HepG2 (cell line): ENCODE data around the gene RBBP8. TPM values are rescaled to one million over a fixed set of nuclear protein-coding genes. Genes with fewer than 3 reads are reported as not detected.

ENCODE experiments used
- ATAC-seq: fragments of 200-7000 bp; cut with Tn5 transposase; 3 replicates; pipeline ENCODE4 v1.9.1; 2020; ENCODE audit warnings: mild to moderate bottlenecking, moderate library complexity
- BruUV-seq: library from RNA; stranded (reverse); fragments of 400-500 nt; replicated peaks from 2 replicates; lab custom pipeline; 2021; lab: Mats Ljungman, UMichigan
- CTCF ChIA-PET: fragments of 300-600 bp; formaldehyde crosslinking; extraction: SDS; loops from one replicate; lab custom pipeline; 2021; ENCODE audit warnings: low total read pairs, inconsistent platforms, low intra/inter-chr PET ratio; lab: Yijun Ruan, JAX
- POLR2A ChIA-PET: fragments of 350-600 bp; sonication (Branson Sonifier 250); formaldehyde crosslinking; loops from one replicate; lab custom pipeline; 2020; ENCODE audit warnings: antibody characterized with exemption, inconsistent platforms; lab: Yijun Ruan, JAX
- DNase-seq: peaks from one replicate; pipeline ENCODE4 v3.0.0-alpha.2; 2015; ENCODE audit warnings: low spot score
- FAIRE-seq: peaks from 3 replicates; lab custom pipeline; 2011; peaks lifted over from hg19 to GRCh38; lab: Jason Lieb, UNC
- H2AFZ ChIP-seq: one replicate; pipeline ENCODE4 v1.6.1; 2011; ENCODE audit warnings: low read length, inconsistent platforms
- H3K27ac ChIP-seq: fragments of 300-600 bp; 3 replicates; pipeline ENCODE4 v1.8.0; 2011; ENCODE audit warnings: mixed run types, mild to moderate bottlenecking, mixed read lengths, low read length, inconsistent platforms; ENCODE audit not compliant: insufficient read depth; ENCODE audit errors: extremely low read length
- H3K27me3 ChIP-seq, 2 experiments: fragments of 200-600 bp in 1 of 2; 2 replicates in 1 of 2; 3 replicates in 1 of 2; pipeline versions ENCODE4 v1.6.0 to v1.8.0; 2011; ENCODE audit warnings: low read length in 2 of 2, mild to moderate bottlenecking in 2 of 2, moderate library complexity in 2 of 2, inconsistent platforms in 1 of 2; ENCODE audit not compliant: insufficient read depth in 2 of 2, control insufficient read depth in 1 of 2
- H3K36me3 ChIP-seq, 2 experiments: fragments of 200-600 bp in 1 of 2; replicated peaks in 1 of 2; 2 replicates in 1 of 2; 3 replicates in 1 of 2; pipeline versions ENCODE4 v1.5.1 to v1.8.0; 2011; ENCODE audit warnings: low read length in 2 of 2, inconsistent platforms in 1 of 2; ENCODE audit not compliant: insufficient read depth in 2 of 2, control insufficient read depth in 1 of 2
- H3K4me1 ChIP-seq: 2 replicates; pipeline ENCODE4 v1.5.1; 2012; ENCODE audit warnings: low read length, inconsistent platforms; ENCODE audit not compliant: insufficient read depth
- H3K4me2 ChIP-seq: 2 replicates; pipeline ENCODE4 v1.6.0; 2011; ENCODE audit warnings: low read depth, low read length, inconsistent platforms
- H3K4me3 ChIP-seq, 3 experiments: fragments of 200-600 bp in 1 of 3; sonication (generic), shearing (Covaris generic) in 1 of 3; replicated peaks in 1 of 3; 2 replicates each; pipeline ENCODE4 v1.5.1; 2011 to 2016; ENCODE audit warnings: low read length in 3 of 3, inconsistent platforms in 2 of 3, low read depth in 2 of 3, mild to moderate bottlenecking in 2 of 3, control low read depth in 1 of 3, mixed read lengths in 1 of 3; ENCODE audit not compliant: insufficient read depth in 1 of 3
- H3K79me2 ChIP-seq: one replicate; pipeline ENCODE4 v1.6.1; 2011; ENCODE audit warnings: low read length, inconsistent platforms; ENCODE audit not compliant: insufficient read depth
- H3K9ac ChIP-seq: 2 replicates; pipeline ENCODE4 v1.6.0; 2011; ENCODE audit warnings: mild to moderate bottlenecking, low read depth, low read length, inconsistent platforms; ENCODE audit not compliant: insufficient read depth
- H3K9me3 ChIP-seq: 2 replicates; pipeline ENCODE4 v1.5.1; 2012; ENCODE audit warnings: mild to moderate bottlenecking, low read length
- H4K20me1 ChIP-seq: 2 replicates; pipeline ENCODE4 v1.6.0; 2011; ENCODE audit warnings: inconsistent platforms, mild to moderate bottlenecking, low read length, moderate library complexity; ENCODE audit not compliant: insufficient read depth
- CAMTA2 ChIP-seq: sonication (generic); formaldehyde crosslinking; IDR thresholded peaks from 2 replicates; pipeline ENCODE4 v1.4.0; 2020; ENCODE audit warnings: mild to moderate bottlenecking, missing genetic modification reagents, borderline replicate concordance
- EEA1 ChIP-seq: sonication (generic); formaldehyde crosslinking; IDR thresholded peaks from 2 replicates; pipeline ENCODE4 v1.5.1; 2020; ENCODE audit warnings: mild to moderate bottlenecking, missing genetic modification reagents, borderline replicate concordance
- FOXJ3 ChIP-seq: sonication (generic); formaldehyde crosslinking; IDR thresholded peaks from 2 replicates; pipeline ENCODE4 v1.4.0; 2020; ENCODE audit warnings: missing genetic modification reagents, mild to moderate bottlenecking, borderline replicate concordance
- GFI1 ChIP-seq: sonication (generic); formaldehyde crosslinking; IDR thresholded peaks from 2 replicates; pipeline ENCODE4 v1.5.0; 2020; ENCODE audit warnings: missing genetic modification reagents, mild to moderate bottlenecking, borderline replicate concordance
- ISX ChIP-seq: sonication (generic); formaldehyde crosslinking; conservative IDR thresholded peaks from 2 replicates; pipeline ENCODE4 v1.5.0; 2020; ENCODE audit warnings: missing genetic modification reagents
- MAF1 ChIP-seq: sonication (generic); formaldehyde crosslinking; IDR thresholded peaks from 2 replicates; pipeline ENCODE4 v1.5.0; 2020; ENCODE audit warnings: missing genetic modification reagents, borderline replicate concordance
- MZF1 ChIP-seq: sonication (generic); formaldehyde crosslinking; IDR thresholded peaks from 2 replicates; pipeline ENCODE4 v1.8.1; 2023; ENCODE audit warnings: mild to moderate bottlenecking, missing genetic modification reagents, borderline replicate concordance
- NKX3-1 ChIP-seq: sonication (generic); formaldehyde crosslinking; IDR thresholded peaks from 2 replicates; pipeline ENCODE4 v1.5.0; 2020; ENCODE audit warnings: missing genetic modification reagents
- THAP11 ChIP-seq: IDR thresholded peaks from 2 replicates; pipeline ENCODE4 v1.6.1; 2016; ENCODE audit warnings: missing biosample characterization, missing genetic modification reagents
- TSC22D2 ChIP-seq: sonication (generic); formaldehyde crosslinking; IDR thresholded peaks from 2 replicates; pipeline ENCODE4 v1.5.1; 2020; ENCODE audit warnings: missing genetic modification reagents, mild to moderate bottlenecking, borderline replicate concordance
- ZNF75D ChIP-seq: sonication (generic); formaldehyde crosslinking; IDR thresholded peaks from 2 replicates; pipeline ENCODE4 v1.8.1; 2023; ENCODE audit warnings: missing genetic modification reagents, mild to moderate bottlenecking, borderline replicate concordance
- ZNF773 ChIP-seq: sonication (generic); formaldehyde crosslinking; IDR thresholded peaks from 2 replicates; pipeline ENCODE4 v1.4.0; 2020; ENCODE audit warnings: missing genetic modification reagents, borderline replicate concordance
- ZNF781 ChIP-seq: sonication (generic); formaldehyde crosslinking; IDR thresholded peaks from 2 replicates; pipeline ENCODE4 v1.5.1; 2020; ENCODE audit warnings: borderline replicate concordance, mild to moderate bottlenecking, missing genetic modification reagents; ENCODE audit errors: not compliant biosample characterization
- ZSCAN12 ChIP-seq: sonication (generic); formaldehyde crosslinking; IDR thresholded peaks from 2 replicates; pipeline ENCODE4 v1.9.0; 2021; ENCODE audit warnings: mild to moderate bottlenecking, missing genetic modification reagents
- WGBS: methylation state at CpG from one replicate; pipeline ENCODE4 v1.1.6; 2017; ENCODE audit warnings: low lambda C conversion rate; 5-methylcytosine and 5-hydroxymethylcytosine counted together
- in situ Hi-C: cut with HindIII; loops from 2 replicates; pipeline ENCODE4 v1.10.0; 2017; ENCODE audit warnings: low pct_unique_long_range_greater_than_20kb; ENCODE audit not compliant: extremely low pct_ligation_motif_present
- intact Hi-C: fragments of 100-400 bp; cut with micrococcal nuclease; formaldehyde crosslinking; loops from one replicate; pipeline ENCODE4 v1.10.0; 2022; ENCODE audit not compliant: unreplicated experiment
- polyA plus RNA-seq, 8 experiments: library from polyadenylated mRNA; depleted of rRNA in 3 of 8; stranded (reverse) in 7 of 8; unstranded in 1 of 8; fragments of >200 nt; fragmentation: Illumina TruSeq in 4 of 8; extraction: Trizol in 4 of 8; gene quantifications; 2 replicates each; pipeline versions ENCODE4 v1.2.1 to v1.2.3, GENCODE V29; 2011 to 2016; ENCODE audit warnings: low read depth in 4 of 8, missing spikeins in 1 of 8, mixed read lengths in 1 of 8; ENCODE audit not compliant: insufficient read depth in 1 of 8
- total RNA-seq, 5 experiments: library from RNA; depleted of rRNA; stranded (reverse); fragments of >200 nt; fragmentation: Illumina TruSeq; extraction: Trizol; gene quantifications; 2 replicates each; pipeline ENCODE4 v1.2.3, GENCODE V29; 2016; ENCODE audit warnings: low read depth in 1 of 5
- TF ChIP-seq, protein P1 (sequence below), 2 experiments: sonication (generic) in 1 of 2; formaldehyde crosslinking in 1 of 2; IDR thresholded peaks; 2 replicates each; pipeline versions ENCODE4 v1.4.0 to v1.6.1; 2018 to 2020; ENCODE audit warnings: missing genetic modification reagents in 2 of 2, borderline replicate concordance in 1 of 2, low read depth in 1 of 2, mild to moderate bottlenecking in 1 of 2, missing biosample characterization in 1 of 2
- TF ChIP-seq, protein P2 (sequence below): sonication (generic); formaldehyde crosslinking; IDR thresholded peaks from 2 replicates; pipeline ENCODE4 v1.4.0; 2020; ENCODE audit warnings: missing genetic modification reagents, borderline replicate concordance

Gene RBBP8
- total and polyA plus RNA-seq, 2 of the 13 experiments (the other 11 are each of a cell fraction or from before 2014, with no cell fraction given), result 14.2 to 47.4 TPM

DNA sequence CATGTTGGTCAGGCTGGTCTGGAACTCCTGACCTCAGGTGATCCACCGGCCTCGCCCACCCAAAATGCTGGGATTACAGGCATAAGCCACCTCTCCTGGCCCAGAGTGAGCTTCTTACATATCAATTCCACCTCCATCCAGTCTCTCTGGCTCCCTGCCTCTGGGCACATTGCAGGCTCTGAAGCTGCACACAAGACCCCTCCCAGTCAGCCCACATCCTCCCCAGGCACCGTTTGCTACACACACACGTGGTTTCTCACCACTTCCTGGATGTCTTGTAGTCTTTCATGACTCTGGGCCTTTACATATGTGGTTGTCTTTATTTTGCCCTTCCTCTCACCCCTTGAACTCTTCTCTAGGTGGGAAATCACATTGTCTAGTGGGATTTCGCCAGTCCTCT is 138.2 kb downstream of the RBBP8 start:
- no peaks in the 10 kb centered on the region for H3K36me3 ChIP-seq
- ATAC-seq, result no peak
- no peak for FAIRE-seq
- H2AFZ ChIP-seq, result no peak overlapping the region
- no peaks in the 10 kb centered on the region for H3K79me2 ChIP-seq
- 41% methylated on average over 5 of the region's 5 CpGs for WGBS
- CTCF ChIA-PET, result no interaction called here
- no peak for DNase-seq
- H3K9me3 ChIP-seq, result no peaks in the 10 kb centered on the region
- no peaks in the 10 kb centered on the region for H4K20me1 ChIP-seq
- TF ChIP-seq FOXJ3 (CRISPR knock-in tag) (no peak), CAMTA2 (CRISPR knock-in tag) (no peak), ZNF781 (no peak), EEA1 (no peak), ZSCAN12 (CRISPR knock-in tag) (no peak), MAF1 (CRISPR knock-in tag) (no peak), ZNF75D (no peak), GFI1 (CRISPR knock-in tag) (no peak), ISX (no peak), NKX3-1 (no peak), MZF1 (CRISPR knock-in tag) (no peak), THAP11 (no peak), ZNF773 (CRISPR knock-in tag) (no peak), TSC22D2 (no peak)
- TF ChIP-seq, protein P1, sequence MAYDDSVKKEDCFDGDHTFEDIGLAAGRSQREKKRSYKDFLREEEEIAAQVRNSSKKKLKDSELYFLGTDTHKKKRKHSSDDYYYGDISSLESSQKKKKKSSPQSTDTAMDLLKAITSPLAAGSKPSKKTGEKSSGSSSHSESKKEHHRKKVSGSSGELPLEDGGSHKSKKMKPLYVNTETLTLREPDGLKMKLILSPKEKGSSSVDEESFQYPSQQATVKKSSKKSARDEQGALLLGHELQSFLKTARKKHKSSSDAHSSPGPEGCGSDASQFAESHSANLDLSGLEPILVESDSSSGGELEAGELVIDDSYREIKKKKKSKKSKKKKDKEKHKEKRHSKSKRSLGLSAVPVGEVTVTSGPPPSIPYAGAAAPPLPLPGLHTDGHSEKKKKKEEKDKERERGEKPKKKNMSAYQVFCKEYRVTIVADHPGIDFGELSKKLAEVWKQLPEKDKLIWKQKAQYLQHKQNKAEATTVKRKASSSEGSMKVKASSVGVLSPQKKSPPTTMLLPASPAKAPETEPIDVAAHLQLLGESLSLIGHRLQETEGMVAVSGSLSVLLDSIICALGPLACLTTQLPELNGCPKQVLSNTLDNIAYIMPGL (CRISPR knock-in tag; IDR thresholded peaks at IDR 0.05; ENCODE audit: borderline replicate concordance in 1 of 2, low read depth in 1 of 2), result no peak
- TF ChIP-seq, protein P2, sequence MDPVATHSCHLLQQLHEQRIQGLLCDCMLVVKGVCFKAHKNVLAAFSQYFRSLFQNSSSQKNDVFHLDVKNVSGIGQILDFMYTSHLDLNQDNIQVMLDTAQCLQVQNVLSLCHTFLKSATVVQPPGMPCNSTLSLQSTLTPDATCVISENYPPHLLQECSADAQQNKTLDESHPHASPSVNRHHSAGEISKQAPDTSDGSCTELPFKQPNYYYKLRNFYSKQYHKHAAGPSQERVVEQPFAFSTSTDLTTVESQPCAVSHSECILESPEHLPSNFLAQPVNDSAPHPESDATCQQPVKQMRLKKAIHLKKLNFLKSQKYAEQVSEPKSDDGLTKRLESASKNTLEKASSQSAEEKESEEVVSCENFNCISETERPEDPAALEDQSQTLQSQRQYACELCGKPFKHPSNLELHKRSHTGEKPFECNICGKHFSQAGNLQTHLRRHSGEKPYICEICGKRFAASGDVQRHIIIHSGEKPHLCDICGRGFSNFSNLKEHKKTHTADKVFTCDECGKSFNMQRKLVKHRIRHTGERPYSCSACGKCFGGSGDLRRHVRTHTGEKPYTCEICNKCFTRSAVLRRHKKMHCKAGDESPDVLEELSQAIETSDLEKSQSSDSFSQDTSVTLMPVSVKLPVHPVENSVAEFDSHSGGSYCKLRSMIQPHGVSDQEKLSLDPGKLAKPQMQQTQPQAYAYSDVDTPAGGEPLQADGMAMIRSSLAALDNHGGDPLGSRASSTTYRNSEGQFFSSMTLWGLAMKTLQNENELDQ (CRISPR knock-in tag), result no peak
- no peak overlapping the region for H3K4me3 ChIP-seq
- 0 out of 5 replicates have a peak, but pooled peaks cover 0 to 9% of the 10 kb centered on the region in 2 experiments for H3K27me3 ChIP-seq
- no peak overlapping the region for H3K9ac ChIP-seq
- in situ Hi-C loops, result loop anchor here (10.0 kb wide), 1 partner anchor 334 kb away; no protein-coding TSS in a partner anchor
- H3K4me2 ChIP-seq, result no peak overlapping the region
- no peak overlapping the region for H3K27ac ChIP-seq
- H3K4me1 ChIP-seq, result peaks cover 21% of the 10 kb centered on the region
- intact Hi-C loops, result no loop called here
- POLR2A ChIA-PET, result no interaction called here
- no TSS peak for BruUV-seq
